Fibroblast of skin of left quadriceps (primary cell): ENCODE data around the gene FAM168B.
"Not testable (repeated sequence)": the region's sequence is repeated elsewhere in the genome, so short reads cannot be mapped to it uniquely, and the experiment has no call there.

Experiments used
- DNase-seq, 2 experiments: peaks; one replicate each; pipeline ENCODE4 v3.0.0-alpha.2; 2013; ENCODE audit warnings: low read depth in 2 of 2

The FAM168B gene, protein sequence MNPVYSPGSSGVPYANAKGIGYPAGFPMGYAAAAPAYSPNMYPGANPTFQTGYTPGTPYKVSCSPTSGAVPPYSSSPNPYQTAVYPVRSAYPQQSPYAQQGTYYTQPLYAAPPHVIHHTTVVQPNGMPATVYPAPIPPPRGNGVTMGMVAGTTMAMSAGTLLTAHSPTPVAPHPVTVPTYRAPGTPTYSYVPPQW

DNA sequence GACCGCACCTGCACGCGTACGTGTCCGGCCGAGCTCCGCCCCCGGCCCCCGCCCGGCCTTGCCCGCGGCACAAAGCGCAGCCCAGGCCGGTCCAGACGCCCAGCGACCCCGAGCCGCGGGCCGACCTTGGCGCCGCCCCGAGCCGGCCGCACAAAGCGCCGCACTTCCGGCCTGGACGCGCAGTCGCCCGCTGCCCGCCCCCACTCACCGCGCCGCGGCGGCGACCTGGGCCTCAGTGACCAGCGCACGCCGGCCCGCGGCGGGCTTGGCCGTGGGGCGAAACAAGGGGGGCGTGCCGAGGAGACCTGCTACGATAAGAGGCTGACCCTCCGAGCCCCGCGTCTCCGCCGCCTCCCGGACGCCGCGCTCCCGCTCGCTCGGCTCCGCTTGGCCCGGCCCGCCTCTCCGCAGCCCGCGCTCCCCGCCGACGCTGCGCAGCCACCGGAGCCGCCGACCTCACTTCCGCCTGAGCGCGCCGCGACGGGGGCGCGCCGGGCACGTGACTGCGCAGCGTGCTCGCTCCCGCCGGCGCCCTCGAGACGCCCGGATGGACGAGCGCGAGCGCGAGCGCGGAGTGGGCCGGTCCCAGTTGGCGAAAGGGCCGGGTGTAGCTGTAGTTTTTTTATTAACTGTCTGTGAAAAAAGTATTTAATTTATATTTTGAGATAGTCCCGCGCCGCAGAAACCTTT, at the start of gene FAM168B:
Gene FAM168B, minus strand, starts transcription at position 455 of the 690 bp plus-strand sequence. CDS start 10,814 bp downstream, outside the sequence.
- peak; percentile 74 for DNase-seq

DNA sequence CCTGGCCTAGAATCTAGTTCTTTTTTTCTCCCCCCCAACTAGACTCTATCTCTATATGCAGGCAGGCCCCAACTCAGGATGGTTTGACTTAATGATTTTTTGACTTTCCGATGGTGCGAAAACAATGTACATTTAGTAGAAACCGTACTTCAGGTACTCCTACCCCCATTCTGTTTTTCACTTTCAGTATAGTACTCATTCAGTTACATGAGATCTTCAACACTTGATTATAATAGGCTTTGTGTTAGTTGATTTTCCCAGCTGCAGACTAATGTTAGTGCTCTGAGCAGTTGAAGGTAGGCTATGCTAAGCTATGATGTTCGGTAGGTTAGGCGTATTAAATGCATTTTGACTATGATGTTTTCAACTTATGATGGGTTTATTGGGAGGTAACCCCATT, 49.6 kb upstream of the FAM168B start:
- DNase-seq: no peak

DNA sequence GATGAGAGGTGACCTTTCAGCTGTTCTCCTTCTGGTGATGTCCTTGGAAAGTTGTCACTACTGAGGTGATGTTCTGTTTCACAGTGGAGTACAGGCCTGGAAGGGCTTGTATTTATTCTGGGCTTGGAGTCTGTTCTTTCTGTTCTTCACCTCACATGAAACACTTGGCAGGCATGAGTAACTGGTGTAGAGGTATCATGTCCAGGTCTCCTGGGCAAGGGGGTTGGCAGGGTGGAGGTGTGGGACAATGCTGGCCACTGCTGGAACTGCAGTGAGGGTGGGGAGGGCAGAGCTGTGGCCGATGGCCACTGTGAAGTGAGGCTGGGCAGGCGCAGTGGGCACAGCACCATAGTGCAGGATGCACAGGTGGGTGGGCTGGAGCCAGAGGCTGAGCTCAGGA, 47.3 kb upstream of the FAM168B start:
- no peak for DNase-seq

DNA sequence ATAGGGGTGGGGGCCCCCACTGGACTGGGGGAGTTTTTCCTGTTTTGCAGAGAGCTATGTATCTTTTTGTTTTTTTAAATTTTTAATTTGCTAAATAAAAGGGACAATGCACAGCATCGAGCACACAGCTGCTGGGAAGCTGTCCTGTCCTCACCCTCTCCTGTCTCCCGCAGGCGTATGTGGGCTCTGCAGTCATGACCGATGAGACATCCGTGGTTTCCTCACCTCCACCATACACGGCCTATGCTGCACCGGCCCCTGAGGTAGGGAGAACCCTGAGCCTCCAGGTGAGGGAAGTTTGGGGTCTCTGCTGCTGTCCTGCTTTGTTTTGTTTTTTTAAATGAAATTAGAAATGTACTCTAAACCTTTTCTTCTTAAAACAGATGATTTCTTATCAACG, 39.5 kb upstream of the FAM168B start:
- DNase-seq: no peak

DNA sequence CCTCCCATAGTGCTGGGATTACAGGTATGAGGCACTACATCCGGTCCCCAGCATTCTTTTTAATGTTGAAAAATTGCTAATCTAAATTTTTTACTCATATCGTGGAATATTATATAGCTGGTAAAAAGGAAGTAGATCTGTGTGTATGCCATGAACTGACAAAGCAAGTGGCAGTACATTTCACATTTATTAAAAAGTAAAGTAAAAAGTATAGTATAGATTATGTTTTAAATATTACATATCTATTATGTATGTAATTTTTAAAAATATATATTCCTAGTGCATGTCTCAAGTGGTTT, 37.0 kb upstream of the FAM168B start:
- no peak for DNase-seq

DNA sequence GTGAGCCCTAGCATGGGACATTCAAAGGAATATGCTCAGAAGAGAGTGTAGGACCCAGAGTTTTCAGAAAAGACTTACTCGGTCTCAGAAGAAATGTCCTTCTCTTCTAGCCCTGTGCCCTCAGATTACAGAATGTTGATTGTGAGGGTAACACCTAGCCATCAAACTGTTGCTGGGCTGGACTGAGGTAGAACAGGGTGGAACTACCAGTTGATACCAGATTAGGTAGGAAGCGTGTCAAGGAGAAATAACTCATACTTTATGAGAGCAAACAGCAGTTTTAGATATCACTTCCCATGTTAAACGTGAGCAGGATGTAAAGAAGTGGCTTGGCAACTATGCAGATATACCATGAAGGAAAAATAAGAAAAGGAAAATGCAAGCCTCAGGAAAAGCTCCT, 34.7 kb upstream of the FAM168B start:
- DNase-seq: no peak

DNA sequence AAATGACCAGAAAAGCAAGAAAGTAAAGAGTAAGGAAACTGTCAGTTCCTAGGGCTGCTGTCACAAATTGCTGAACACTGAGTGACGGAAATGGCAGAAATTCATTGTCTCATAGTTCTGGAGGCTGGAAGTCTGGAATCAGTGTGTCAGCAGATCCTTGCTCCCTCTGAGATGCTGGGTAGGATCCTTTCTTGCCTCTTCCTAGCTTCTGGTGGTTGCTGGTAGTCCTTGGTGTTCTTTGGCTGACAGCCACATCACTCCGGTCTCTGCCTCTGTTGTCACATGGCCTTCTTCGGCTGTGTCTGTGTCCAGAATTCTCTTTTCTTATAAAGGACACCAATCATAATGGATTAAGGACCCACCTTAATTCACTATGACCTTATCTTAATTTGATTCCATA, 33.8 kb upstream of the FAM168B start:
- DNase-seq: no peak

DNA sequence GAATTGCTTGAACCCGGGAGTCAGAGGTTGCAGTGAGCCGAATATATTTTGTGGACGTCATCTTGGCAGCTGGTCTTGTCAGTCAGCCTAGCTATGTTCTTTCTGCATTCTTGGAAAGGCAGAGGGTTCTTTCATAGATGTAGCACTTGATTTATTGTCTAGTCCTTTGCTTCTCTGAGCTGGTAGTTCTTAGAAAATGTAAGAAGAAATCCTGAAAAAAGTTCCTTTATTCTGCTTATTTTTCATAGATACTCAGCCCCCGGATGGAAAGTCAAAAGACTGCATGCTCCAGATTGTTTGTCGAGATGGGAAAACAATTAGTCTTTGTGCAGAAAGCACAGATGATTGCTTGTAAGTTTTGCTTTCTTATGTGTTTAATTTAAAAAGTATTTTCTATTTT, 33.2 kb upstream of the FAM168B start:
- DNase-seq: no peak

DNA sequence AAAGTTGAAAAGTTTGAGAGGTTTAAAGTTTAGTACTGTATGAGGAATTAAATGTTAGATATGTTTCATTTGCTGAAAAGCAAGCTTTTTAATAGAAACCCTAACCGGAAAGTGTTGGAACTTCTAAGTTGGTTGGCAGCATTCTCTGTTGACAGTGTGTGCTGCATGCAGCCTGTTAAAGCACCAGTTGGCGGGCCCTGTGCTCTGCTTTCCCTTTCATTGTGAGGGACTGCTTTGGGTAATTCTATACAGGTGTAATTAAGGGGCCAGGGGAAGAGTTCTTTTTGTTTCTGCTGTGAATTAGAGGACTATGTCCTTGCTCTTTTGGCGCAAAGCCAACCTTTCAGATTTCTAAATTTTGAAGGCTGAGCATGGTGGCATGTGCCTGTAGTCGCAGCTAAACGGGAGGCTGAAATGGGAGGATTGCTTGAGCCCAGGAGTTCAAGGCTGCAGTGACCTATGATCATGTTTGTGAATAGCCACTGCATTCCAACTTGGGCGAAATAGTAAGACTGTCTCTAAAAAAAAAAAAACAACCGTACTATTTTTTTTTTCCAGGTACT, 32.0 kb upstream of the FAM168B start:
- no peak for DNase-seq

DNA sequence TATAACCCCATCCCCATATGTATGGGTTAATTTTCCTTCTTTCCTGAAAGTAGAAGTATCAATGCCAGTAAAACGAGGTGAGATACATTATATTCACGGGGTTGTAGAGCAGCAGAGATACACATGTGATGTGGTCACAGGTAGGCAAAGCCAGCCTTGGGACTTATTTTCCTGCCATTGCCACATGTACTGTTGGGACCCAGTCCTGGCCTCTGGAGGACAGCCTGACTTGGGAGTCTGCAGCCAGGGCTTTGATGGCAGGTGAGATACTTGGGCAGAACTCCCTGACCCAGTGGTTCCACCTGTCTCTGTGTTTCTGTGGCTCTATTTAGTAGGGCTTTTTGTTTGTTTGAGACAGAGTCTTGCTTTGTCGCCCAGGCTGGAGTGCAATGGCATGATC, 29.9 kb upstream of the FAM168B start:
- DNase-seq: no peak

DNA sequence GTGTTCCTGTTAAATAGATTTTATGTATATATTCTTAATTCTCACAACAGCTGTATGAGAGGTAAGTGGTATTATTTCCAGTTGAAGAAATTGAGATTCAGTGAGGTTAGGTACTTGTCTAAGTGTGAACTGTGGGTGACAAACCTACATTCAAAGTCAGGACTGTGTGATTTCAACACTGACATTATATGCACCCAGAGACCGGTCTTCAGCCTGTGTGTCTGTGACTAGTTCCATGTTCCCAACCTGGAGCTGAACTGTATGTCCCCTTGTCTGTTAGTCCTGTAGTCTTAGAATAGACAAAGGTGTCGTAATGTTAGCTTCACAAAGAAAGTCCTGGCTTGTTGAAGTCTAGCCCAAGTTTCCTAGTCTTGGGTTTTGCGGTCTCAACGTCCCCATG, 29.2 kb upstream of the FAM168B start:
- DNase-seq: no peak

DNA sequence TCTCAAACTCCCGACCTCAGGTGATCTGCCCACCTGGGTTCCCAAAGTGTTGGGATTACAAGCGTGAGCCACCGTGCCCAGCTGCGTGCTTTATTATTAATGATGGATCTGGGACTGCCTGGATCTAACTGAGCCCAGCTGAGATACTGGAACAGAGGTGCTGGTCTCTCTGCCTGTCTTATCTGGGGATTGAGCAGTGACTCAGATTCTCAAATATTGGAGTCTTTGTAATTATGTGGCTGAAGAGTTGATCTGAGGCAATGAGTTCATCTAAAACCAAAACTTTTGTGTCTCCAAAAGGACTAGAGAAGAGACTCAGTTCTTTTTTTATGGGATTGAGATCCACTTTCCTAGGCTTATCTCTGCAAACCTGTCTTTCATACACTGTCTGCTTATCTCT, 28.2 kb upstream of the FAM168B start:
- DNase-seq: no peak

DNA sequence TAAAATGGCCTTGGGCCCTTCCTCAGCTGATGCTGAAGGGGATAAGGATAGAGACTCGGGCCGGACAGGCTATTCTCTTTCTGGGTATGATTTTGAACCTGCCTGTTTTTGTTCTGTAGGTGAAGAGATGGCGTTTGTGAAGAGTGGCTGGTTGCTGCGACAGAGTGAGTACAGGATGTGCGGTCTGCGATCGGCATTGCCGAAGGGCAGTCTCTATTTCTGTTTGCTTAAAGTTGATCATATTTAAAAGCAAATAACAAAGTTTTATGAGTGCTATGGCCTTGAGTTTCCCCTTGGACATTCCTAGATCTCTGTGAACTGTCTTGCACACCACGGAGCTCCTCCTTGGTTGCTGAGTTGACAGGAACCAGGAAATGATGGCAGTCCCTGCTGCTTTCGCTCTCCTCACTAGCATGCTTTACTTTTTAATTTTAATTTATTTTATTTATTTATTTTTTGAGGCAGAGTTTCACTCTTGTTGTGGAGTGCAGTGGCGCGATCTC, 27.6 kb upstream of the FAM168B start:
- DNase-seq: no peak

DNA sequence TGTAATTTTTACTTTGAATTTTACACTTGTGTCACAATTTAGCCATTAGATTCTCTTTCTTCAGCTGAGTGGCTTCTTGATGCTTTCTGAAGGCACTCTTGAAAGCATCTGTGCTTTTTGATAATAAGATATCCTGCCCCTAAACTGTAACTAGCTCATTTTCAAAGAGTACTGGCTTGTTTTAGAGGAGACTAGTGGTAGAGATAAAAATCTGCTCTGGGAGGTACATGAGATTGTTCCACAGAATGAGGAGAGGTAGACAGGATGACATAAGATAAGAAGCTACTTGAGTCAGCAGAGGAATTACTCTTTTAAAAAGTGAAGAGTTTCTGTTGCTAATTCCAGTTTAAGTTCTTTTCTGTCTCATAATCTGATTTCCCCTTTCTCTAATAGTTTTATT, 22.5 kb upstream of the FAM168B start:
- DNase-seq: no peak

DNA sequence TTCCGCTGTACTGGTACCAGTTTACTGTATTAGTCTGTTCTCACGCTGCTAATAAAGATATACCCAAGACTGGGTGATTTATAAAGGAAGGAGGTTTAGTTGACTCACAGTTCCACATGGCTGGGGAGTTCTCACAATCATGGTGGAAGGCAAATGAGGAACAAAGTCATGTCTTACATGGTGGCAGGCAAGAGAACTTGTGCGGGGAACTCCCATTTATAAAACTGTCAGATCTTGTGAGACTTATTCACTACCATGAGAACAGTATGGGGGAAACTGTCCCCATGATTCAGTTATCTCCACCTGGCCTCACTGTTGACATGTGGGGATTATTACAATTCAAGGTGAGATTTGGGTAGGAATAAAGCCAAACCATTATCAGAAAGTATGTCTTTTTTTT, 21.7 kb upstream of the FAM168B start:
- not testable (repeated sequence) for DNase-seq

DNA sequence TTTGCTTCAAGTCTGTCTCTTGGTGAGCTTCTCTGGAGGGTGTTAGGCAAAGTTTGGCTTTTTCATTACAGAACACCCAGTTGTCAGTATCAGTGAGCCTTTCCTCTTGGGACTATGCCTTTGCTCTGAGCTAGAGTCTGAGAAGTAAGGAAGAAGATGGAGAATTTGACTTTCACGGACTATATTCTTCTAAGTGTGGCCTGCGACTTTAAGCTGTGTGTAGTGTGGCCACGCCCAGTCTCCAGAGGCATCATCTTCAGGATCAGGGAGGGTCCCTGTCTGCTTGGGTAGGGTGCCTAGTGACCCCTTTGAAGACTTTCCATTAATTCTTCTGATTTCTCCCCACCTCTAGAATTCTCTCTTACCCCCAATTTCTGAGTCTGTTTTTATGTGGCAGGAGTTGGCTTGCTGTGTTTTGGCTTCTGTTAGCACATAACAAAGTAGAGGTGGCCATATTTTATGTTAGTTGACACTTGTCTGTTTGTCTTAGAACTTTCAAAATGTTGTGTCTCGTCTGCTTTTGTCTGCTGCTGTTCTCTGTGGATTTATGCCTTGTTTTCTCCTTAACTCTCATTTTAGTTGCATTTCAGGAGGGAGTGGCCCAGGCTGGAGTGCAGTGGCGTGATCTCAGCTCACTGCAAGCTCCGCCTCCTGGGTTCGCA, 20.4 kb upstream of the FAM168B start:
- DNase-seq: no peak

DNA sequence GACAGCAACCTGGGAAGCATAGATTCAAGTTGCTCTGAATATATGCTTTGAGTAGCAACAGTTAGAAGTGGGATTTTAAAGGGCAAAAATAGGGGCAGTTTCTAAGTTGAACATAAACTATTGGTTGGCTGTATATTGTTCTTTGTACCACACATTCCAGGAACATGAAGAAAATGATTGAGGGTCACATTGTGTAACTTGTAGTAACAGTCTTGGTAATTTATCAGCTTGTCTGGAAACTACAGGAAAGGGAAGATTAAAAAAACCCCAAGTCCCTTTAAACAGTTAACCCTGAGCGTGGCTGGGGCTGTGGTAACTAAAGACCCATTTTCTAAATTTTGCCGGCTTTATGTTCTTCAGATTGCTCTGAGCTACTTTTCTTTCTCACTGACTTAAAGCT, 19.3 kb upstream of the FAM168B start:
- DNase-seq: no peak

DNA sequence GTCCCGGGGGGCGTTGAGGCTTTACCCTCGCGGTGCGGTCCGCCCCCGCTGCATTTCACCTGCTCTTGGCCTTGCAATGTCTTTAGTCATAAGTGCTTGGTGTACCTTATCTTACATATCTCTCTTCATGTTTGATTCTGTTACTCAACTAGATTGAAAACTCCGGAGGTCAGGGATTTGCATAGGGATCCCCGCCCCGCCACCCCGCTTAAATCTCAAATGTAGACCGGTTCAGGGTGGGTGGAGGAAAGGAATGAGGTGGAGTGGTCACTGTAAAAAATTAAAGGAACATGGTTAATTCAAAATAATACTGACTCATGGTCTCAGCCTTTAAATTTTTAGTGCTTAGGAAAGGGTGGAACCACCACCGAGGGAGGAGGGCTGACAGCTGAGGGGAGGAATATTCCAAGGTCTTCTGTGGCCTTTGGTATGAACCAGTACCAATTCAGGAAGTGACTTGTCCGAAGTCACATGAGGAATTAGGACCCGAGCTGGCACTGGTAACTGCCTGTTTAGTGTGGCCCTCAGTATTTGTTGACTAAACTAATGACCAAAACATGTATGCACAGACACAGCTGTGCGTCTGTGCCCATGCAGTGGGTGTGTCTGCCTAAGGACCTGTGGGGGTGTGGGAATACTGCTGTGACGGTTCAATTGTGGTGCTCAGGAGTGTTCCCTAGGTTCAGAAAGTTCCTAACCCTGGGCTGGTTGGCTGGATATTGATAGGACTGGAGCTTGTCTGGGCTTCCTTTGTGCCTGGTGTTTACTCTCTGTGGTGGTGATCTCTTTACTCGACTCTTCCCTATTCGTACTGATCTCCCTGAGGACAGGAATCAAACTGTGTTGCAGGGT, 12.9 kb upstream of the FAM168B start:
- no peak for DNase-seq

DNA sequence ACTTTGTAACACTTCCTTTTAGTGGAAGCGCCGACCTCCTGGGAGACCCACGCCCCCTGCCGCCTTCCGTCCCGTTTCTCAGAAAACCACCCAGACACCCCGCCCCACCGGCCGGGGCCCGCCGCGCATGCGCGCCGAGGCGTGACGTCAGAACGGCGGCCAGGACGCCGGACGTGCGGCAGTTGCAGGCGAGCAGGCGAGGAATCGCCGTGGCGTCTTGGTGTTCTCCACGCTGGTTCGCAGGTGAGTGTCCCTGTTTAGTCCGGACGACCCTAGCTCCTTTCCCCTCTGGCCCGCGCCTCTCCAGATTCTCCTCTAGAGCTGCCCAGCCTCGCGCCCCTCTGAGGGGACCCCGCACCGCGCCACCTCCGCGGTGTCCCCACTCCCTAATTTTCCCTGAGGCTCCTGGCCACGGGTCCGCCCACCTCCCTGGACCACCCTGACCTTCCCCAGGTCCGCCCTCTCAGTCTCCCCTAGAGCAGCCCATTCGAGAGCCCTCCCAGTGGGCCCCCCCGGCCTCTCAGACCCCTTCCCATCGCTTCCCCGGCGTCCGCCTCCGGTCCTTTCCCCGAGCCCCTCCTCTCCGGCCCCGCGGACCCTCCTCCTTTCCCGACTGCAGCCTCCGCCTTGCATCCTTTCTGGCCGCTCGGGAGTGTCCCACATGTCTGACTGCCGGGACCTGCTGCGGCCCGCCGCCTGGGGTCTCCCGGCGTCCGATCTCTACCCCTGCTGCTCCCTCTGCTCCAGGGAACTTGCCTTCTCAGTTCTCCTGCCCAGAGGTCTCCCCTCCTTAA, 12.1 kb upstream of the FAM168B start, which contains the start of gene PLEKHB2:
Gene PLEKHB2, plus strand, starts transcription at position 181 of the 794 bp plus-strand sequence. CDS start 15,606 bp downstream, outside the sequence.
- DNase-seq: peak; percentile 73 to 75

DNA sequence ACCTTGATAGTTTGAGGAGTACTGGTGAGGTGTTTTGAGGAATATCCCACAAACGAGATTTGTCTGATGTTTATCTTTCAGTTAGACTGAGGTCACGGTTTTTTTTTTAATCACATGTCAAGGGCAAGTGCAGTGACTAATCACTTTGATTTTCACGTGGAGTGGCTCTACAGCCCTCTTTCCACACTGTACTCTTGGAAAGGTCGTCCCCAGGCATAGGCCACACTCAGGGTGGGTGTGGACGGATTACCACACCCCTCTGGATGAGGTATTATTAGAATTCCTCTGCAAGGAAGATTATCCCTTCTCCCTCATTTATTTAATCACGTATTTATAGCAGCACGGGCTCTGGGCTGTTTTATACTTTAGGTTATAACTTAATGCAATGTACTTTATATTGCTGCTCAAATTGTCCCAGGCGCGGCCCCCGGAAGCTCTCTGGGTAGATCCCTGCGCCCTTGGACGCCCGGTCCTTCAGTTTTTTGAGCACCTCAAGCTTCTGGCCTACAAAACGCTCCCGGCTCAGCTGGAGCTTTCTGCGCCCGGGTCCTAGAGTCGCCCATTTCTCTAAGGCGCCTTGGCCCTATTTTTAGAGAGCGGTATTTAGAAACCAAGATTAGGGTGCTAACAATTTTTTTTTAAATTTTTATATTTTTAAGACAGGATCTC, 11.4 kb upstream of the FAM168B start:
- no peak for DNase-seq
